ENCODE data around the gene LCLAT1. TPM values are rescaled to one million over a fixed set of nuclear protein-coding genes. Genes with fewer than 3 reads are reported as not detected.

Gene LCLAT1
- total RNA-seq, 1 experiment from 2014 or later = 36.0 TPM

DNA sequence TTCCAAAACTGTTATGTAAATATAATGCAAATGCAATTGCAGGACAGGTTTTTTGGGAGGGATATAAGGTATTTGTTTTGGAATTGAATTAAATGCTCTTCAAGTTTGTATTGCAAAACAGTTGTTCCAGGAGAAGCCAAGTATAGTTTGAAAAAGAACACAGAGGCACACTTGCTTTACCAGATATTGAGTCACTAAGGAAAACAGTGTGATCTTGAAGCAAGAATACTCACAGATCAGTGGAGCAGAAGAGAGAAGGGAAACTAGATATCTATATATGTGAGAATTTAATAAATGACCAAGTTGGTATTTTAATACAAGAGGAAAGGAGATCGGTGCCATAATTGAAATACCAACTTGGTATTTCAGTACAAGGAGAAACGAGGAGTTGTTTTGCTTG, 181.3 kb downstream of the LCLAT1 start:
- Histone ChIP-seq H3K4me1 (ENCODE audit: control insufficient read depth, insufficient read depth, low read length) (no peaks in the 10 kb centered on the region), H3K27me3 (ENCODE audit: control insufficient read depth, insufficient read depth, low read length) (no peaks in the 10 kb centered on the region), H3K36me3 (ENCODE audit: control insufficient read depth, insufficient read depth, low read length) (no peaks in the 10 kb centered on the region), H3K4me3 (ENCODE audit: low read depth in 2 of 2, low read length in 2 of 2) (no peak overlapping the region), H3K9me3 (ENCODE audit: control insufficient read depth, insufficient read depth, low read depth, low read length) (no peaks in the 10 kb centered on the region), H3K27ac (ENCODE audit: low read length) (no peak overlapping the region)
- no TSS peak for BruUV-seq (replicated peaks)
- intact Hi-C loops (cut with micrococcal nuclease; ENCODE audit: unreplicated experiment) = no loop called here
- DNase-seq (ENCODE audit: low read depth, low spot score) (no peak), ATAC-seq (no peak)
- no peak for TF ChIP-seq SIN3A (IDR thresholded peaks at IDR 0.05; ENCODE audit: borderline replicate concordance, insufficient read depth, low read depth, low read length)
- no peak for TF ChIP-seq POLR2AphosphoS5 (IDR thresholded peaks at IDR 0.05; ENCODE audit: low read depth, low read length)
- no peak for TF ChIP-seq TCF7L2 (IDR thresholded peaks at IDR 0.05; ENCODE audit: low read depth, low read length)
- TF ChIP-seq, protein P1, sequence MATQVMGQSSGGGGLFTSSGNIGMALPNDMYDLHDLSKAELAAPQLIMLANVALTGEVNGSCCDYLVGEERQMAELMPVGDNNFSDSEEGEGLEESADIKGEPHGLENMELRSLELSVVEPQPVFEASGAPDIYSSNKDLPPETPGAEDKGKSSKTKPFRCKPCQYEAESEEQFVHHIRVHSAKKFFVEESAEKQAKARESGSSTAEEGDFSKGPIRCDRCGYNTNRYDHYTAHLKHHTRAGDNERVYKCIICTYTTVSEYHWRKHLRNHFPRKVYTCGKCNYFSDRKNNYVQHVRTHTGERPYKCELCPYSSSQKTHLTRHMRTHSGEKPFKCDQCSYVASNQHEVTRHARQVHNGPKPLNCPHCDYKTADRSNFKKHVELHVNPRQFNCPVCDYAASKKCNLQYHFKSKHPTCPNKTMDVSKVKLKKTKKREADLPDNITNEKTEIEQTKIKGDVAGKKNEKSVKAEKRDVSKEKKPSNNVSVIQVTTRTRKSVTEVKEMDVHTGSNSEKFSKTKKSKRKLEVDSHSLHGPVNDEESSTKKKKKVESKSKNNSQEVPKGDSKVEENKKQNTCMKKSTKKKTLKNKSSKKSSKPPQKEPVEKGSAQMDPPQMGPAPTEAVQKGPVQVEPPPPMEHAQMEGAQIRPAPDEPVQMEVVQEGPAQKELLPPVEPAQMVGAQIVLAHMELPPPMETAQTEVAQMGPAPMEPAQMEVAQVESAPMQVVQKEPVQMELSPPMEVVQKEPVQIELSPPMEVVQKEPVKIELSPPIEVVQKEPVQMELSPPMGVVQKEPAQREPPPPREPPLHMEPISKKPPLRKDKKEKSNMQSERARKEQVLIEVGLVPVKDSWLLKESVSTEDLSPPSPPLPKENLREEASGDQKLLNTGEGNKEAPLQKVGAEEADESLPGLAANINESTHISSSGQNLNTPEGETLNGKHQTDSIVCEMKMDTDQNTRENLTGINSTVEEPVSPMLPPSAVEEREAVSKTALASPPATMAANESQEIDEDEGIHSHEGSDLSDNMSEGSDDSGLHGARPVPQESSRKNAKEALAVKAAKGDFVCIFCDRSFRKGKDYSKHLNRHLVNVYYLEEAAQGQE (IDR thresholded peaks at IDR 0.05; ENCODE audit: insufficient read depth in 1 of 2, low read depth in 2 of 2, low read length in 1 of 2) = no peak
- TF ChIP-seq, protein P2, sequence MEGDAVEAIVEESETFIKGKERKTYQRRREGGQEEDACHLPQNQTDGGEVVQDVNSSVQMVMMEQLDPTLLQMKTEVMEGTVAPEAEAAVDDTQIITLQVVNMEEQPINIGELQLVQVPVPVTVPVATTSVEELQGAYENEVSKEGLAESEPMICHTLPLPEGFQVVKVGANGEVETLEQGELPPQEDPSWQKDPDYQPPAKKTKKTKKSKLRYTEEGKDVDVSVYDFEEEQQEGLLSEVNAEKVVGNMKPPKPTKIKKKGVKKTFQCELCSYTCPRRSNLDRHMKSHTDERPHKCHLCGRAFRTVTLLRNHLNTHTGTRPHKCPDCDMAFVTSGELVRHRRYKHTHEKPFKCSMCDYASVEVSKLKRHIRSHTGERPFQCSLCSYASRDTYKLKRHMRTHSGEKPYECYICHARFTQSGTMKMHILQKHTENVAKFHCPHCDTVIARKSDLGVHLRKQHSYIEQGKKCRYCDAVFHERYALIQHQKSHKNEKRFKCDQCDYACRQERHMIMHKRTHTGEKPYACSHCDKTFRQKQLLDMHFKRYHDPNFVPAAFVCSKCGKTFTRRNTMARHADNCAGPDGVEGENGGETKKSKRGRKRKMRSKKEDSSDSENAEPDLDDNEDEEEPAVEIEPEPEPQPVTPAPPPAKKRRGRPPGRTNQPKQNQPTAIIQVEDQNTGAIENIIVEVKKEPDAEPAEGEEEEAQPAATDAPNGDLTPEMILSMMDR (IDR thresholded peaks at IDR 0.05) = no peak
- in situ Hi-C loops (cut with HindIII; ENCODE audit: low pct_unique_long_range_greater_than_20kb, low sequenced_read_pairs) = no loop called here
- CTCF ChIA-PET = no interaction called here
- POLR2A ChIA-PET = no interaction called here

DNA sequence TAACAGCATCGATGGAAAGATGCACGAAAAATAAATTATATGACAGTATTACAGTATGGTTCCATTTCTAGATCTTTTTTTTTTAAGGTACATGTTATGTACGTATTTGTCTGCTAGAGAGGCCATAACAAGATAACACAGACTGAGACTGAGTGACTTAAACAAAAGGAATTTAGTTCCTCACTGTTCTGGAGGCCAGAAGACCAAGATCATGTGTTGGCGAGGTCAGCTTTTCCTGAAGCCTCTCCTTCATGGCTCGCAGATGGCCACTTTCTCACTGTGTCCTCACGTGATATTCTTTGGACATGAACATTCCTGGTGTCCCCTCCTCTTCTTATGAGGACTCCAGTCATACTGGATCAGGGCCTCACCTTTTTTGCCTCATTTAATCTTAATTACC, 182.8 kb downstream of the LCLAT1 start:
- H3K4me3 ChIP-seq (ENCODE audit: low read depth in 2 of 2, low read length in 2 of 2) = no peak overlapping the region
- no peak for ATAC-seq
- intact Hi-C loops (cut with micrococcal nuclease; ENCODE audit: unreplicated experiment) = no loop called here
- no peak overlapping the region for H3K27ac ChIP-seq (ENCODE audit: low read length)
- CTCF ChIA-PET = no interaction called here
- H3K4me1 ChIP-seq (ENCODE audit: control insufficient read depth, insufficient read depth, low read length) = no peaks in the 10 kb centered on the region
- H3K36me3 ChIP-seq (ENCODE audit: control insufficient read depth, insufficient read depth, low read length) = no peaks in the 10 kb centered on the region
- POLR2A ChIA-PET = no interaction called here
- in situ Hi-C loops (cut with HindIII; ENCODE audit: low pct_unique_long_range_greater_than_20kb, low sequenced_read_pairs) = no loop called here
- BruUV-seq (replicated peaks) = no TSS peak
- TF ChIP-seq, protein P2 (IDR thresholded peaks at IDR 0.05) = no peak
- TF ChIP-seq TCF7L2 (IDR thresholded peaks at IDR 0.05; ENCODE audit: low read depth, low read length) = no peak
- no peak for TF ChIP-seq SIN3A (IDR thresholded peaks at IDR 0.05; ENCODE audit: borderline replicate concordance, insufficient read depth, low read depth, low read length)
- no peak for TF ChIP-seq POLR2AphosphoS5 (IDR thresholded peaks at IDR 0.05; ENCODE audit: low read depth, low read length)
- TF ChIP-seq, protein P1 (IDR thresholded peaks at IDR 0.05; ENCODE audit: insufficient read depth in 1 of 2, low read depth in 2 of 2, low read length in 1 of 2) = no peak
- H3K27me3 ChIP-seq (ENCODE audit: control insufficient read depth, insufficient read depth, low read length) = no peaks in the 10 kb centered on the region
- no peak for DNase-seq (ENCODE audit: low read depth, low spot score)
- H3K9me3 ChIP-seq (ENCODE audit: control insufficient read depth, insufficient read depth, low read depth, low read length) = no peaks in the 10 kb centered on the region
